ENCODE measurements around the gene RNF128.
"Not testable (repeated sequence)": the region's sequence is repeated elsewhere in the genome, so short reads cannot be mapped to it uniquely, and the experiment has no call there.

RNF128 gene

GRCh38 chrX:106742805-106743204 lies 16.3 kb downstream of the RNF128 start:
- no peak for DNase-seq (ENCODE audit: low read depth in 3 of 3, low spot score in 1 of 3)

GRCh38 chrX:106748377-106748776 lies 21.9 kb downstream of the RNF128 start:
- no peak for DNase-seq (ENCODE audit: low read depth in 3 of 3, low spot score in 1 of 3)

- DNase-seq (ENCODE audit: low read depth in 3 of 3, low spot score in 1 of 3), result no peak
Observed at GRCh38 chrX:106751407-106751806, 24.9 kb downstream of the RNF128 start.

GRCh38 chrX:106752101-106752678 lies 25.7 kb downstream of the RNF128 start:
- no peak for DNase-seq (ENCODE audit: low read depth in 3 of 3, low spot score in 1 of 3)

GRCh38 chrX:106769288-106769687 lies 42.8 kb downstream of the RNF128 start:
- not testable (repeated sequence) for DNase-seq (ENCODE audit: low read depth in 3 of 3, low spot score in 1 of 3)

GRCh38 chrX:106774981-106775380 lies 48.5 kb downstream of the RNF128 start:
- DNase-seq (ENCODE audit: low read depth in 3 of 3, low spot score in 1 of 3), result no peak

GRCh38 chrX:106780264-106780663 lies 53.8 kb downstream of the RNF128 start:
- DNase-seq (ENCODE audit: low read depth in 3 of 3, low spot score in 1 of 3), result no peak

- no peak for DNase-seq (ENCODE audit: low read depth in 3 of 3, low spot score in 1 of 3)
Observed at GRCh38 chrX:106780664-106781377, 54.3 kb downstream of the RNF128 start.

GRCh38 chrX:106783716-106784115 lies 57.2 kb downstream of the RNF128 start:
- DNase-seq (ENCODE audit: low read depth in 3 of 3, low spot score in 1 of 3), result no peak

GRCh38 chrX:106791495-106791894 lies 65.0 kb downstream of the RNF128 start:
- DNase-seq (ENCODE audit: low read depth in 3 of 3, low spot score in 1 of 3), result no peak

- DNase-seq (ENCODE audit: low read depth in 3 of 3, low spot score in 1 of 3), result no peak
Observed at GRCh38 chrX:106802063-106802387, 75.5 kb downstream of the RNF128 start.

- DNase-seq (ENCODE audit: low read depth in 3 of 3, low spot score in 1 of 3), result no peak
Observed at GRCh38 chrX:106802388-106803275, 76.1 kb downstream of the RNF128 start, which contains the start of gene TBC1D8B. TSS of gene TBC1D8B (plus strand) at chrX:106802673. CDS start at chrX:106802854, 181 bp downstream.

- DNase-seq (ENCODE audit: low read depth in 3 of 3, low spot score in 1 of 3), result no peak
Observed at GRCh38 chrX:106811131-106811910, 84.8 kb downstream of the RNF128 start.

- not testable (repeated sequence) for DNase-seq (ENCODE audit: low read depth in 3 of 3, low spot score in 1 of 3)
Observed at GRCh38 chrX:106812930-106813329, 86.4 kb downstream of the RNF128 start.

- DNase-seq (ENCODE audit: low read depth in 3 of 3, low spot score in 1 of 3), result not testable (repeated sequence)
Observed at GRCh38 chrX:106814093-106814492, 87.6 kb downstream of the RNF128 start.
